ENCODE data around the gene MARK3.

Gene MARK3

GRCh38 chr14:103495854-103496253 lies 110.6 kb downstream of the MARK3 start:
- Histone ChIP-seq H3K36me3 (peaks cover 26 to 77% (median 37%) of the 10 kb centered on the region in 3 donors), H3K4me1 (peaks cover 0 to 10% (median 3%) of the 10 kb centered on the region in 4 donors), H3K27me3 (no peaks in the 10 kb centered on the region), H3K4me3 (no peak overlapping the region), H3K9me3 (no peaks in the 10 kb centered on the region), H3K27ac (no peak overlapping the region)
- no peak for DNase-seq
- TF ChIP-seq CTCF (IDR thresholded peaks at IDR 0.05): no peak
- intact Hi-C loops (cut with DNase I; ENCODE audit: low total_unique reads): loop anchor here (10.0 kb wide), 1 partner anchor 49 kb away; no protein-coding TSS in a partner anchor

- H3K9me3 ChIP-seq: no peaks in the 10 kb centered on the region
- H3K4me3 ChIP-seq: no peak overlapping the region
- DNase-seq: no peak
- intact Hi-C loops (cut with DNase I; ENCODE audit: low total_unique reads): loop anchor here (10.0 kb wide), 1 partner anchor 48 kb away; no protein-coding TSS in a partner anchor
- TF ChIP-seq CTCF (IDR thresholded peaks at IDR 0.05): no peak
- peaks cover 0 to 10% (median 3%) of the 10 kb centered on the region in 4 donors for H3K4me1 ChIP-seq
- no peak overlapping the region for H3K27ac ChIP-seq
- peaks cover 23 to 77% (median 37%) of the 10 kb centered on the region in 3 donors for H3K36me3 ChIP-seq
- no peaks in the 10 kb centered on the region for H3K27me3 ChIP-seq
Measured at GRCh38 chr14:103496776-103497175, 111.6 kb downstream of the MARK3 start.

- intact Hi-C loops (cut with DNase I; ENCODE audit: low total_unique reads): loop anchor here (10.0 kb wide), 1 partner anchor 45 kb away; no protein-coding TSS in a partner anchor
- peaks cover 43 to 77% (median 55%) of the 10 kb centered on the region in 3 donors for H3K36me3 ChIP-seq
Measured at GRCh38 chr14:103499709-103500108, 114.5 kb downstream of the MARK3 start.

GRCh38 chr14:103500148-103500990 lies 115.2 kb downstream of the MARK3 start:
- H3K4me3 ChIP-seq: no peak overlapping the region
- no peaks in the 10 kb centered on the region for H3K9me3 ChIP-seq
- H3K36me3 ChIP-seq: peaks cover 44 to 77% (median 55%) of the 10 kb centered on the region in 3 donors
- intact Hi-C loops (cut with DNase I; ENCODE audit: low total_unique reads): no loop called here
- TF ChIP-seq CTCF (IDR thresholded peaks at IDR 0.05): peak; percentile 90 to 91
- DNase-seq: peak; percentile 92 to 93
- no peaks in the 10 kb centered on the region for H3K27me3 ChIP-seq
- H3K27ac ChIP-seq: peak overlapping the region; percentile 60 to 65
- peaks cover 0 to 7% (median 3%) of the 10 kb centered on the region in 4 donors for H3K4me1 ChIP-seq

More at GRCh38 chr14:103499709-103500108, 114.5 kb downstream of the MARK3 start:
- no peak for TF ChIP-seq CTCF (IDR thresholded peaks at IDR 0.05)
- H3K27me3 ChIP-seq: no peaks in the 10 kb centered on the region
- H3K4me3 ChIP-seq: no peak overlapping the region
- DNase-seq: no peak
- H3K27ac ChIP-seq: no peak overlapping the region
- no peaks in the 10 kb centered on the region for H3K9me3 ChIP-seq
- H3K4me1 ChIP-seq: peaks cover 0 to 7% (median 3%) of the 10 kb centered on the region in 4 donors

GRCh38 chr14:103501041-103501870 lies 116.0 kb downstream of the MARK3 start:
- H3K27ac ChIP-seq: peak overlapping the region in 1 of 2 donors; percentile 65
- TF ChIP-seq CTCF (IDR thresholded peaks at IDR 0.05): no peak

More at GRCh38 chr14:103501041-103501870, 116.0 kb downstream of the MARK3 start:
- peaks cover 0 to 7% (median 3%) of the 10 kb centered on the region in 4 donors for H3K4me1 ChIP-seq
- H3K4me3 ChIP-seq: no peak overlapping the region
- no peaks in the 10 kb centered on the region for H3K9me3 ChIP-seq
- intact Hi-C loops (cut with DNase I; ENCODE audit: low total_unique reads): no loop called here
- H3K36me3 ChIP-seq: peaks cover 38 to 77% (median 57%) of the 10 kb centered on the region in 3 donors
- DNase-seq: no peak
- no peaks in the 10 kb centered on the region for H3K27me3 ChIP-seq
